ENCODE results near the gene TAL1. TPM values are rescaled to one million over a fixed set of nuclear protein-coding genes. Genes with fewer than 3 reads are reported as not detected.

The TAL1 gene
- total and polyA plus RNA-seq, 2 experiments from 2014 or later = not detected

GRCh38 chr1:47178654-47179016 is 53.4 kb downstream of the TAL1 start (continued):
- TF ChIP-seq POLR2AphosphoS5 (IDR thresholded peaks at IDR 0.05; ENCODE audit: low read depth) (no peak), CTCF (conservative IDR thresholded peaks at IDR 0.05; ENCODE audit: low read depth in 2 of 2) (no peak), REST (IDR thresholded peaks at IDR 0.05; ENCODE audit: unreplicated experiment) (no peak)

- Mint-ChIP-seq H3K9me3 (no peaks in the 10 kb centered on the region), H3K27me3 (ENCODE audit: insufficient read depth, low read depth, poor library complexity) (peaks cover 28% of the 10 kb centered on the region), H3K4me3 (no peak overlapping the region), H3K36me3 (ENCODE audit: low read depth) (no peaks in the 10 kb centered on the region; the same call in 2 of the 3 replicates), H3K4me1 (peaks cover 21% of the 10 kb centered on the region), H3K27ac (no peak overlapping the region)
- TF ChIP-seq STAT1 (IDR thresholded peaks at IDR 0.05; ENCODE audit: unreplicated experiment) = no peak
- TF ChIP-seq POLR2AphosphoS5 (IDR thresholded peaks at IDR 0.05; ENCODE audit: low read depth) = no peak
- H3K79me2 ChIP-seq (replicated peaks; ENCODE audit: insufficient read depth) = no peaks in the 10 kb centered on the region
- H4K20me1 ChIP-seq (replicated peaks; ENCODE audit: insufficient read depth) = no peaks in the 10 kb centered on the region
- DNase-seq (ENCODE audit: low spot score) = no peak
- no peaks in the 10 kb centered on the region for H3K36me3 ChIP-seq (ENCODE audit: insufficient read depth)
- no peaks in the 10 kb centered on the region for H3F3A ChIP-seq (replicated peaks; ENCODE audit: low read depth)
- no peak overlapping the region for H2AFZ ChIP-seq
- H3K4me2 ChIP-seq = no peak overlapping the region; the same call in 1 of the 2 replicates
- no peak overlapping the region for H3K4me3 ChIP-seq
- peaks cover 15% of the 10 kb centered on the region for H3K27me3 ChIP-seq (ENCODE audit: insufficient read depth)
- no peak for ATAC-seq
- H3K4me1 ChIP-seq (ENCODE audit: insufficient read depth) = peaks cover 8% of the 10 kb centered on the region
- no peaks in the 10 kb centered on the region for H3K9me2 ChIP-seq (ENCODE audit: insufficient read depth)
- H3K27ac ChIP-seq (ENCODE audit: low read depth) = no peak overlapping the region
Measured at GRCh38 chr1:47178020-47178419, 54.0 kb downstream of the TAL1 start.

GRCh38 chr1:47175227-47175934 is 56.6 kb downstream of the TAL1 start:
- H3K27ac Mint-ChIP-seq = no peak overlapping the region
- TF ChIP-seq REST (IDR thresholded peaks at IDR 0.05; ENCODE audit: unreplicated experiment) (no peak), CTCF (conservative IDR thresholded peaks at IDR 0.05; ENCODE audit: low read depth in 2 of 2) (peak; percentile 80 to 98)
- H2AFZ ChIP-seq = no peak overlapping the region
- H3F3A ChIP-seq (replicated peaks; ENCODE audit: low read depth) = no peaks in the 10 kb centered on the region
- no peak overlapping the region for H3K4me3 ChIP-seq
- no peaks in the 10 kb centered on the region for H3K79me2 ChIP-seq (replicated peaks; ENCODE audit: insufficient read depth)
- H3K9me3 Mint-ChIP-seq = no peaks in the 10 kb centered on the region
- peaks cover 10% of the 10 kb centered on the region for H3K27me3 ChIP-seq (ENCODE audit: insufficient read depth)
- H4K20me1 ChIP-seq (replicated peaks; ENCODE audit: insufficient read depth) = no peaks in the 10 kb centered on the region
- no peaks in the 10 kb centered on the region; the same call in 2 of the 3 replicates for H3K36me3 Mint-ChIP-seq (ENCODE audit: low read depth)
- H3K4me1 Mint-ChIP-seq = peaks cover 16% of the 10 kb centered on the region
- H3K4me3 Mint-ChIP-seq = no peak overlapping the region
- H3K36me3 ChIP-seq (ENCODE audit: insufficient read depth) = no peaks in the 10 kb centered on the region
- DNase-seq (ENCODE audit: low spot score) = peak; percentile 81
- H3K4me1 ChIP-seq (ENCODE audit: insufficient read depth) = peaks cover 8% of the 10 kb centered on the region
- H3K4me2 ChIP-seq = peak overlapping the region; percentile 61; the same call in 1 of the 2 replicates
- no peak overlapping the region for H3K27ac ChIP-seq (ENCODE audit: low read depth)
- peaks cover 21% of the 10 kb centered on the region for H3K27me3 Mint-ChIP-seq (ENCODE audit: insufficient read depth, low read depth, poor library complexity)
- peak; percentile 56 for ATAC-seq
- H3K9me2 ChIP-seq (ENCODE audit: insufficient read depth) = no peaks in the 10 kb centered on the region
